GM12801 (cell line): Measurements from ENCODE around the gene SLC15A2.

ENCODE experiments used
- CTCF ChIP-seq: IDR thresholded peaks from one replicate; pipeline ENCODE4 v1.5.1; 2011; ENCODE audit warnings: control low read depth; ENCODE audit not compliant: insufficient read length; ENCODE audit errors: extremely low read depth

Gene SLC15A2

GRCh38 chr3:121878411-121878810 is 15.8 kb upstream of the SLC15A2 start:
- TF ChIP-seq CTCF: no peak

- no peak for TF ChIP-seq CTCF
Observed at GRCh38 chr3:121883507-121883906, 10.7 kb upstream of the SLC15A2 start.

GRCh38 chr3:121885386-121885785 is 8.8 kb upstream of the SLC15A2 start:
- TF ChIP-seq CTCF: no peak

- TF ChIP-seq CTCF: no peak
Observed at GRCh38 chr3:121895121-121895520, 920 bp downstream of the SLC15A2 start.

- no peak for TF ChIP-seq CTCF
Observed at GRCh38 chr3:121895736-121896135, 1.5 kb downstream of the SLC15A2 start.

GRCh38 chr3:121896823-121897222 is 2.6 kb downstream of the SLC15A2 start:
- TF ChIP-seq CTCF: no peak

- TF ChIP-seq CTCF: no peak
Observed at GRCh38 chr3:121897296-121897695, 3.1 kb downstream of the SLC15A2 start.
